Measurements from ENCODE around the gene COL16A1.
A peak's percentile ranks its signal among the peaks of the same experiment; 100 is the strongest.

The COL16A1 gene

DNA sequence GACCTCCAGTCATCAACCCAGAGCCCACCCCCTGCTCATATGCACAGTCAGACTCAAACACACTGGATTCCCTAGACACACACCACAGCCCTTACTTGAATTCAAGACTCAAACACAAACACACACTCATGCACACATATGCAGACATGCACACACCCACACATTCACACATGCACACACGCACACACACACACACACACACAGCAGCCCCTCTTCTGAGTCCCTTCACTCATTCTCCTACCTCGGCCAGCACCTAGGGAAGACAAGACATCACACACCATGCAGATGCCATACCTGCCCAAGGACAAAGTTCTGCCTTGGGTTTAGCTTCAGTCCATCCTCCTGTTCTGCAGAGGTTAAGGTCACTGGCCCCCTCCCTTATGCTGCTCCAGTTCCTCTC is 87.9 kb downstream of the COL16A1 start:
- H4K8ac ChIP-seq (ENCODE audit: low read depth, low read length): no peak overlapping the region
- no peak overlapping the region for H2BK5ac ChIP-seq (ENCODE audit: low read length)
- no peak overlapping the region for H3K9ac ChIP-seq (ENCODE audit: low read length)
- WGBS (ENCODE audit: extremely low coverage, insufficient coverage, low lambda C conversion rate): no CpG with 5 or more reads among the region's 2 CpGs
- H3K23ac ChIP-seq (ENCODE audit: low read length): no peak overlapping the region
- H3K4me2 ChIP-seq (ENCODE audit: low read length): no peak overlapping the region
- no peak overlapping the region for H3K56ac ChIP-seq (ENCODE audit: low read length)
- no peak overlapping the region for H3K27ac ChIP-seq (ENCODE audit: low read depth, low read length)
- H2BK15ac ChIP-seq (replicated peaks; ENCODE audit: low read depth): no peak overlapping the region
- H3K4me1 ChIP-seq (ENCODE audit: control insufficient read depth, low read depth, low read length): no peaks in the 10 kb centered on the region
- no peak overlapping the region for H2AK5ac ChIP-seq (ENCODE audit: low read length)
- peaks cover 5% of the 10 kb centered on the region for H3K27me3 ChIP-seq (ENCODE audit: insufficient read depth, low read length, poor library complexity)
- no peak overlapping the region for H3K18ac ChIP-seq (ENCODE audit: low read length)
- H2BK120ac ChIP-seq (ENCODE audit: low read depth, low read length): no peak overlapping the region
- no peak overlapping the region for H3K4ac ChIP-seq (ENCODE audit: low read depth, low read length)
- no peaks in the 10 kb centered on the region for H3K36me3 ChIP-seq (ENCODE audit: control insufficient read depth, insufficient read depth, low read length)
- H3K79me1 ChIP-seq (ENCODE audit: low read length): no peaks in the 10 kb centered on the region
- DNase-seq: no peak
- no peak overlapping the region for H3K4me3 ChIP-seq (ENCODE audit: low read length)
- H4K5ac ChIP-seq (ENCODE audit: low read length): no peak overlapping the region
- no peaks in the 10 kb centered on the region for H3K79me2 ChIP-seq (ENCODE audit: control insufficient read depth, insufficient read depth, low read length)

DNA sequence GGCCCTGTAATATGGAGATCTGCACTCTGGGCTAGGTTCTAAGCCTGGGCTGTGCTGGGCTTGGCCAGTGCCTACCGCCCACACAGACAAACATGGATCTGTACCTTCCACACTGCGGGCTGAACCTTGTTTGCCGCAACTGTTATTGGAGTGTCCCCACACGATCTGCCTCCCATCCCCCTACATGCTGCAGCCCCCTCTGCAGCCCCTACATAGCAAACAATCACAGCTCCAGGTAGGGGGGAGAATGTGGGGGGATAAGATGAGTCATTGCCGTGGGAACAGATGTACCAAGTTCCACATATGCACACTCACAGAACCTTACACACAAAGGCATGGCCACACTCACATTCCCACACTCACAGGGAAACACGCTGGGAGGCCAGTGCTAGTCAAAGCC is 88.4 kb downstream of the COL16A1 start:
- Histone ChIP-seq H2AK5ac (ENCODE audit: low read length) (no peak overlapping the region), H3K56ac (ENCODE audit: low read length) (no peak overlapping the region), H3K27ac (ENCODE audit: low read depth, low read length) (no peak overlapping the region), H3K36me3 (ENCODE audit: control insufficient read depth, insufficient read depth, low read length) (no peaks in the 10 kb centered on the region), H2BK120ac (ENCODE audit: low read depth, low read length) (no peak overlapping the region), H4K5ac (ENCODE audit: low read length) (no peak overlapping the region), H4K8ac (ENCODE audit: low read depth, low read length) (no peak overlapping the region), H3K23ac (ENCODE audit: low read length) (no peak overlapping the region), H2BK5ac (ENCODE audit: low read length) (no peak overlapping the region), H3K79me2 (ENCODE audit: control insufficient read depth, insufficient read depth, low read length) (no peaks in the 10 kb centered on the region), H2BK15ac (replicated peaks; ENCODE audit: low read depth) (no peak overlapping the region), H3K4ac (ENCODE audit: low read depth, low read length) (no peak overlapping the region), H3K4me2 (ENCODE audit: low read length) (no peak overlapping the region), H3K27me3 (ENCODE audit: insufficient read depth, low read length, poor library complexity) (peaks cover 5% of the 10 kb centered on the region), H3K79me1 (ENCODE audit: low read length) (no peaks in the 10 kb centered on the region), H3K18ac (ENCODE audit: low read length) (no peak overlapping the region), H3K4me1 (ENCODE audit: control insufficient read depth, low read depth, low read length) (no peaks in the 10 kb centered on the region), H3K4me3 (ENCODE audit: low read length) (no peak overlapping the region), H3K9ac (ENCODE audit: low read length) (no peak overlapping the region)
- no CpG with 5 or more reads among the region's 6 CpGs for WGBS (ENCODE audit: extremely low coverage, insufficient coverage, low lambda C conversion rate)
- no peak for DNase-seq

GRCh38 chr1:31614414-31615005 is 89.3 kb downstream of the COL16A1 start:
- no peak overlapping the region for H2BK120ac ChIP-seq (ENCODE audit: low read depth, low read length)
- no peak overlapping the region for H2BK5ac ChIP-seq (ENCODE audit: low read length)
- H3K4me1 ChIP-seq (ENCODE audit: control insufficient read depth, low read depth, low read length): no peaks in the 10 kb centered on the region
- H3K79me1 ChIP-seq (ENCODE audit: low read length): no peaks in the 10 kb centered on the region
- WGBS (ENCODE audit: extremely low coverage, insufficient coverage, low lambda C conversion rate): no CpG with 5 or more reads among the region's 8 CpGs
- no peak overlapping the region for H3K4me3 ChIP-seq (ENCODE audit: low read length)
- peak; percentile 30 for DNase-seq
- no peak overlapping the region for H3K56ac ChIP-seq (ENCODE audit: low read length)
- H3K79me2 ChIP-seq (ENCODE audit: control insufficient read depth, insufficient read depth, low read length): no peaks in the 10 kb centered on the region
- no peaks in the 10 kb centered on the region for H3K36me3 ChIP-seq (ENCODE audit: control insufficient read depth, insufficient read depth, low read length)
- peaks cover 5% of the 10 kb centered on the region for H3K27me3 ChIP-seq (ENCODE audit: insufficient read depth, low read length, poor library complexity)
- no peak overlapping the region for H2BK15ac ChIP-seq (replicated peaks; ENCODE audit: low read depth)
- no peak overlapping the region for H3K4me2 ChIP-seq (ENCODE audit: low read length)
- no peak overlapping the region for H4K8ac ChIP-seq (ENCODE audit: low read depth, low read length)
- H4K5ac ChIP-seq (ENCODE audit: low read length): no peak overlapping the region
- H3K18ac ChIP-seq (ENCODE audit: low read length): no peak overlapping the region
- H3K23ac ChIP-seq (ENCODE audit: low read length): no peak overlapping the region
- no peak overlapping the region for H3K27ac ChIP-seq (ENCODE audit: low read depth, low read length)
- H2AK5ac ChIP-seq (ENCODE audit: low read length): no peak overlapping the region
- no peak overlapping the region for H3K4ac ChIP-seq (ENCODE audit: low read depth, low read length)
- no peak overlapping the region for H3K9ac ChIP-seq (ENCODE audit: low read length)

GRCh38 chr1:31609514-31610118 is 94.2 kb downstream of the COL16A1 start:
- Histone ChIP-seq H4K8ac (ENCODE audit: low read depth, low read length) (no peak overlapping the region), H3K4me2 (ENCODE audit: low read length) (no peak overlapping the region), H2BK15ac (replicated peaks; ENCODE audit: low read depth) (no peak overlapping the region), H3K18ac (ENCODE audit: low read length) (no peak overlapping the region), H2AK5ac (ENCODE audit: low read length) (no peak overlapping the region), H3K36me3 (ENCODE audit: control insufficient read depth, insufficient read depth, low read length) (no peaks in the 10 kb centered on the region), H3K4me3 (ENCODE audit: low read length) (no peak overlapping the region), H3K4ac (ENCODE audit: low read depth, low read length) (no peak overlapping the region), H3K9ac (ENCODE audit: low read length) (no peak overlapping the region), H2BK5ac (ENCODE audit: low read length) (no peak overlapping the region), H3K23ac (ENCODE audit: low read length) (no peak overlapping the region), H3K27me3 (ENCODE audit: insufficient read depth, low read length, poor library complexity) (no peaks in the 10 kb centered on the region), H4K5ac (ENCODE audit: low read length) (no peak overlapping the region), H3K79me2 (ENCODE audit: control insufficient read depth, insufficient read depth, low read length) (no peaks in the 10 kb centered on the region), H2BK120ac (ENCODE audit: low read depth, low read length) (no peak overlapping the region), H3K79me1 (ENCODE audit: low read length) (no peaks in the 10 kb centered on the region), H3K27ac (ENCODE audit: low read depth, low read length) (no peak overlapping the region), H3K56ac (ENCODE audit: low read length) (no peak overlapping the region), H3K4me1 (ENCODE audit: control insufficient read depth, low read depth, low read length) (no peaks in the 10 kb centered on the region)
- no CpG with 5 or more reads among the region's 1 CpG for WGBS (ENCODE audit: extremely low coverage, insufficient coverage, low lambda C conversion rate)
- no peak for DNase-seq

DNA sequence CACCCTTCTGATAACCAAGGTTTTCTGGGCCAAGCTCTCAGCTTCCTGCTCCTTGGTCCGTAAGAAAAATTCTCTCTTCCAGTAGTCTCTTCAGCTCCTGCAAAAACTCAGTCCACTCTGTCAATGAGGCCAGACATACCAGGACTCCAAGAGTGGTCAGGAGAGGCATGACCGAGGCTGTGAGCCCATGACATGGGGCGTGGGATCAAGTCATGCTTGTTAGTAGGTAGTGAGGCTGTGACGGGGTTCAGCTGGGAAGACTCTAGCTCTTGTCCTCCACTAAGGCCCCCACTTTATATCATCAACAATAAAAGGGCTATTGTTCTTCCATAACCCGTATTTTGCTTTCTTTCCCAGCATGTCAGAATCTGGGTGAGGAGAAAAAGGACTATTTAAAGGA is 96.5 kb downstream of the COL16A1 start:
- Histone ChIP-seq H2BK5ac (ENCODE audit: low read length) (no peak overlapping the region), H3K36me3 (ENCODE audit: control insufficient read depth, insufficient read depth, low read length) (no peaks in the 10 kb centered on the region), H3K4me1 (ENCODE audit: control insufficient read depth, low read depth, low read length) (no peaks in the 10 kb centered on the region), H3K27me3 (ENCODE audit: insufficient read depth, low read length, poor library complexity) (no peaks in the 10 kb centered on the region), H2BK15ac (replicated peaks; ENCODE audit: low read depth) (no peak overlapping the region), H4K5ac (ENCODE audit: low read length) (no peak overlapping the region), H2BK120ac (ENCODE audit: low read depth, low read length) (no peak overlapping the region), H2AK5ac (ENCODE audit: low read length) (no peak overlapping the region), H3K4me2 (ENCODE audit: low read length) (no peak overlapping the region), H3K79me1 (ENCODE audit: low read length) (no peaks in the 10 kb centered on the region), H3K9ac (ENCODE audit: low read length) (no peak overlapping the region), H3K4me3 (ENCODE audit: low read length) (no peak overlapping the region), H3K4ac (ENCODE audit: low read depth, low read length) (no peak overlapping the region), H4K8ac (ENCODE audit: low read depth, low read length) (no peak overlapping the region), H3K23ac (ENCODE audit: low read length) (no peak overlapping the region), H3K18ac (ENCODE audit: low read length) (no peak overlapping the region), H3K56ac (ENCODE audit: low read length) (no peak overlapping the region), H3K27ac (ENCODE audit: low read depth, low read length) (no peak overlapping the region), H3K79me2 (ENCODE audit: control insufficient read depth, insufficient read depth, low read length) (no peaks in the 10 kb centered on the region)
- WGBS (ENCODE audit: extremely low coverage, insufficient coverage, low lambda C conversion rate): no CpG with 5 or more reads among the region's 5 CpGs
- DNase-seq: no peak

- no peak overlapping the region for H2BK120ac ChIP-seq (ENCODE audit: low read depth, low read length)
- no CpG with 5 or more reads among the region's 4 CpGs for WGBS (ENCODE audit: extremely low coverage, insufficient coverage, low lambda C conversion rate)
- no peaks in the 10 kb centered on the region for H3K79me1 ChIP-seq (ENCODE audit: low read length)
- no peak overlapping the region for H2BK5ac ChIP-seq (ENCODE audit: low read length)
- H3K18ac ChIP-seq (ENCODE audit: low read length): no peak overlapping the region
- H3K9ac ChIP-seq (ENCODE audit: low read length): no peak overlapping the region
- H3K79me2 ChIP-seq (ENCODE audit: control insufficient read depth, insufficient read depth, low read length): no peaks in the 10 kb centered on the region
- no peak overlapping the region for H3K23ac ChIP-seq (ENCODE audit: low read length)
- H3K36me3 ChIP-seq (ENCODE audit: control insufficient read depth, insufficient read depth, low read length): no peaks in the 10 kb centered on the region
- no peak for DNase-seq
- no peak overlapping the region for H4K5ac ChIP-seq (ENCODE audit: low read length)
- H3K4ac ChIP-seq (ENCODE audit: low read depth, low read length): no peak overlapping the region
- no peak overlapping the region for H2BK15ac ChIP-seq (replicated peaks; ENCODE audit: low read depth)
- no peak overlapping the region for H3K27ac ChIP-seq (ENCODE audit: low read depth, low read length)
- no peaks in the 10 kb centered on the region for H3K27me3 ChIP-seq (ENCODE audit: insufficient read depth, low read length, poor library complexity)
- no peak overlapping the region for H3K56ac ChIP-seq (ENCODE audit: low read length)
- no peak overlapping the region for H2AK5ac ChIP-seq (ENCODE audit: low read length)
- H3K4me2 ChIP-seq (ENCODE audit: low read length): no peak overlapping the region
- H3K4me1 ChIP-seq (ENCODE audit: control insufficient read depth, low read depth, low read length): no peaks in the 10 kb centered on the region
- H4K8ac ChIP-seq (ENCODE audit: low read depth, low read length): no peak overlapping the region
- no peak overlapping the region for H3K4me3 ChIP-seq (ENCODE audit: low read length)
Observed at GRCh38 chr1:31605908-31606427, 97.8 kb downstream of the COL16A1 start.
